ENCODE data around the gene OR9G4. TPM values are rescaled to one million over a fixed set of nuclear protein-coding genes. Genes with fewer than 3 reads are reported as not detected.

The OR9G4 gene
- total RNA-seq, 1 donor = not detected

GRCh38 chr11:56698795-56699194, 49.7 kb downstream of the OR9G4 start, which contains the start of gene OR9G1:
TSS of gene OR9G1 (plus strand) at chr11:56699095. CDS start at chr11:56700388, 1,293 bp downstream.
- Histone ChIP-seq H3K4me2 (ENCODE audit: insufficient read depth, low read length) (no peak within 1 kb of the TSS), H2AFZ (ENCODE audit: low read length) (no peak within 1 kb of the TSS), H3K27me3 (ENCODE audit: insufficient read depth, low read length) (no peaks in the 10 kb centered on the region), H3K9me3 (ENCODE audit: low read depth, low read length) (peaks cover 4% of the 10 kb centered on the region), H3K36me3 (ENCODE audit: insufficient read depth, low read length) (no peaks in the 10 kb centered on the region), H3K4me3 (ENCODE audit: insufficient read depth, low read length) (no peak within 1 kb of the TSS), H4K20me1 (ENCODE audit: insufficient read depth, low read length) (no peaks in the 10 kb centered on the region), H3K79me2 (ENCODE audit: insufficient read depth, low read length) (no peaks in the 10 kb centered on the region), H3K27ac (ENCODE audit: low read depth, low read length) (no peak within 1 kb of the TSS), H3K4me1 (ENCODE audit: insufficient read depth, low read length) (no peaks in the 10 kb centered on the region)
- TF ChIP-seq CTCF (IDR thresholded peaks at IDR 0.05; ENCODE audit: extremely low read depth, low read depth, low read length) = no peak
- DNase-seq (ENCODE audit: insufficient read length, low spot score, missing footprints) = no peak

GRCh38 chr11:56693428-56693827, 55.1 kb downstream of the OR9G4 start:
- no peak for TF ChIP-seq CTCF (IDR thresholded peaks at IDR 0.05; ENCODE audit: extremely low read depth, low read depth, low read length)
- no peak overlapping the region for H3K27ac ChIP-seq (ENCODE audit: low read depth, low read length)
- no peak overlapping the region for H2AFZ ChIP-seq (ENCODE audit: low read length)

More at GRCh38 chr11:56693428-56693827, 55.1 kb downstream of the OR9G4 start:
- H3K4me3 ChIP-seq (ENCODE audit: insufficient read depth, low read length) = no peak overlapping the region
- H3K4me1 ChIP-seq (ENCODE audit: insufficient read depth, low read length) = no peaks in the 10 kb centered on the region
- no peaks in the 10 kb centered on the region for H4K20me1 ChIP-seq (ENCODE audit: insufficient read depth, low read length)
- no peak overlapping the region for H3K4me2 ChIP-seq (ENCODE audit: insufficient read depth, low read length)
- H3K9me3 ChIP-seq (ENCODE audit: low read depth, low read length) = no peaks in the 10 kb centered on the region
- no peaks in the 10 kb centered on the region for H3K79me2 ChIP-seq (ENCODE audit: insufficient read depth, low read length)
- DNase-seq (ENCODE audit: insufficient read length, low spot score, missing footprints) = no peak
- no peaks in the 10 kb centered on the region for H3K27me3 ChIP-seq (ENCODE audit: insufficient read depth, low read length)
- H3K36me3 ChIP-seq (ENCODE audit: insufficient read depth, low read length) = no peaks in the 10 kb centered on the region

Small RNA genes lying within 50 kb of the gene (small RNA-seq; reads per million reads assigned to genes)
- gene AP001803.1 (not detected), gene MIR6128 (not detected)

Other genes starting within 250 kb of the OR9G4 start
- gene OR5M11, start 205.4 kb downstream of the OR9G4 start, total RNA-seq = not detected in 2 replicates
- not detected in 2 replicates for gene OR5M10, start 171.0 kb downstream of the OR9G4 start, total RNA-seq
- gene OR5M1, start 133.8 kb downstream of the OR9G4 start, total RNA-seq = not detected in 2 replicates
- gene OR5AP2, start 106.3 kb downstream of the OR9G4 start, total RNA-seq = not detected in 2 replicates
- not detected in 2 replicates for gene OR5AR1, start 85.0 kb downstream of the OR9G4 start, total RNA-seq
- not detected in 2 replicates for gene OR9G1, start 49.6 kb downstream of the OR9G4 start, total RNA-seq
- not detected in 2 replicates for gene OR5AK2, start 240.2 kb upstream of the OR9G4 start, total RNA-seq

All from osteoblast (primary cell).